Forelimb muscle (tissue), 1 donor: ENCODE results near the gene EWSR1. TPM values are rescaled to one million over a fixed set of nuclear protein-coding genes. Genes with fewer than 3 reads are reported as not detected.
"Not testable (repeated sequence)": the region's sequence is repeated elsewhere in the genome, so short reads cannot be mapped to it uniquely, and the experiment has no call there.

Experiments used
- DNase-seq: peaks from one replicate; pipeline ENCODE4 v3.0.0-alpha.2; 2013; ENCODE audit warnings: low read depth
- polyA plus RNA-seq: library from polyadenylated mRNA; unstranded; fragments of 120-200 nt; gene quantifications from one replicate; pipeline ENCODE4 v1.2.1, GENCODE V29; 2013; ENCODE audit not compliant: insufficient read length

EWSR1 gene
- 157 TPM for polyA plus RNA-seq

- peak; percentile 82 for DNase-seq
Measured at GRCh38 chr22:29267858-29268510, at the start of gene EWSR1, which contains the start of gene RHBDD3. Gene EWSR1, plus strand, starts transcription at chr22:29268268. Its CDS starts 69 bp downstream, at chr22:29268337. Gene RHBDD3, minus strand, starts transcription at chr22:29267981. Its CDS starts 2,355 bp downstream, at chr22:29265626.

- no peak for DNase-seq
Measured at GRCh38 chr22:29218758-29219408, 49.2 kb upstream of the EWSR1 start.

DNA sequence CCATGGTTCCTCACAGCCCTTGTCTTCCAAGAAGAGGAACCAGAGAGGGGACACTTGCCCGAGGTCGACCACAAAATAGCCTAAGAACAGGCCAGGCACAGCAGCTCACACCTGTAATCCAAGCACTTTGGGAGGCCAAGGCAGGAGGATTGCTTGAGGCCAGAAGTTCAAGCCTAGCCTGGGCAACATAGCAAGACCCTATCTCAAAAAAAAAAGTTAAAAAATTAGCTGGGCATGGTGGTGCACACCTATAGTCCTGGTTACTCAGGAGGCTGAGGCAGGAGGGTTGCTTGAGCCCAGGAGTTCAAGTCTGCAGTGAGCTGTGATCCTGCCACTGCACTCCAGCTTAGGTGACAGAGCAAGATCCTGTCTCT lies 48.7 kb upstream of the EWSR1 start:
- DNase-seq, result not testable (repeated sequence)

DNA sequence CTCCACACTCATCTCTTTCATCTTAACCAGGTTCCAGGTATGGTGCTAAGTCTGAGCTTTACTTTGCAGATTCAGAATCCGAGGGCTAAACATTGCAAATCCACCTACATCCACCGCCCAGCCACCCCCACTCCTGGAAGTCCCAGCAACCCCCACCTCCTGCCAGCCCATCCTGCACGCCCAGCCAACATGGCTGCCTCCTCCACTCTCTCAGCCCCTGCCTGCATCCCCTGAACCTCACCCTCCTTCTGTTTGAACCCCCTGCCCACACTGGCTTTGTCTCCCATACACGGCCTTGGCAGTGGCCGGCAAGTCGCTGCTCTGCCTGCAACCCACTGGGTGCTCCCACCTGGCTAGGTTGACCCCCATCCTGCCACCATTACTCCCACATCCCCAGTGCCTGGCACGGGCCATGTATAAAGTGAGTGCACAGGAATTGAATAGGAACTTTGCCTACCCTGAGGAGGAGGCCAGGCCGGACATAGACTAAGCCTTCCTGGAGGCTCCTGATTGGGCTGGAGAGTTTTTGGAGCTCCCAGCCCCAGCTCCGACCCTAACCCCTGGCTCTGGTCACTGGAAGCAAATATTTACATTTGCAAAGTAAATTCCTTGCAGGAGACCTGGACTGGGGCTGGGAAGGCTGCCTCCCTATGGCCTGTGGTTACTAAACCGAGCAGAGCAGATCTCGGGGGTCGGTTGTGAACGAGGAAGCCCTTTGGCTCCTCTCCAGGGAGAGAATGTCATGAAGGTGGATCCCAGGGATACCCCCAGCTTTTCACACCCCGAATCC lies 48.0 kb upstream of the EWSR1 start:
- no peak for DNase-seq

DNA sequence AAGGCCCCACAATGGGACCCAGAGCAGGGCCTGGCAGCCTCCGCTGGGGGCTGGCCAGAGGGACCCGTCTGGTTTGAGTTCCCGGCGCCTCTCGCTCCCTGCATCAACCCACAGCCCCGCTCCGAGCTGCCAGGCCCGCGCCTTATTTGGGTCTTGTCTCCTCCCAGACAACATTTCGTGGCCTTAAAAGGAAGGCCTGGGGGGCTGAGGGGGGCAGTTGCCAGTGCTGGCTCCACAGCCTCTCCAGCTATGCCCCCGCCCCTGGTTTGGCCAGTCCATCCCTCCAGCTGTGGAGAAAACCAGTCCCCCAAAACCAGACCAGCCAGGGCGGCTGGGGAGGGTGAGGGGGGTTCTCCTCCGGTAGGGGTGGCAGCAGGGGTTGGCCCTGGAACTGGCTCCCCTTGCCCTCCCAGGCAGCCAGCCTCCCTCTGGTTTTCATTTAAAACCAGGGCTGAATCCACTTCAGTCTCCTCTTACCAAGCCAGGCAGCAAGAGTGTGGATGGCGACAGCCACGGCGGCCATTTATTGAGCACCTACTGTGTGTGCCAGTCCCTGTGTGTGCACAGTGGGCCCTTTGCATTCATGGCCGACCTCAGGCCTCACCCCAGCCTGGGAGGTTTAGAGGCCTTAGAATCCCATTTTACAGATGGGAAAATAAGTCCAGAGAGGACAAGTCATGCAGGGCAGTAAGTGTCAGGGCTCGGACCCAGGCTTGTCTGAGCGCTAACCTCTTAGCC lies 43.8 kb upstream of the EWSR1 start:
- no peak for DNase-seq

GRCh38 chr22:29224859-29225410 lies 43.1 kb upstream of the EWSR1 start:
- no peak for DNase-seq

- peak; percentile 40 for DNase-seq
Measured at GRCh38 chr22:29225422-29226090, 42.5 kb upstream of the EWSR1 start.

GRCh38 chr22:29226351-29226981 lies 41.6 kb upstream of the EWSR1 start:
- DNase-seq, result no peak

DNA sequence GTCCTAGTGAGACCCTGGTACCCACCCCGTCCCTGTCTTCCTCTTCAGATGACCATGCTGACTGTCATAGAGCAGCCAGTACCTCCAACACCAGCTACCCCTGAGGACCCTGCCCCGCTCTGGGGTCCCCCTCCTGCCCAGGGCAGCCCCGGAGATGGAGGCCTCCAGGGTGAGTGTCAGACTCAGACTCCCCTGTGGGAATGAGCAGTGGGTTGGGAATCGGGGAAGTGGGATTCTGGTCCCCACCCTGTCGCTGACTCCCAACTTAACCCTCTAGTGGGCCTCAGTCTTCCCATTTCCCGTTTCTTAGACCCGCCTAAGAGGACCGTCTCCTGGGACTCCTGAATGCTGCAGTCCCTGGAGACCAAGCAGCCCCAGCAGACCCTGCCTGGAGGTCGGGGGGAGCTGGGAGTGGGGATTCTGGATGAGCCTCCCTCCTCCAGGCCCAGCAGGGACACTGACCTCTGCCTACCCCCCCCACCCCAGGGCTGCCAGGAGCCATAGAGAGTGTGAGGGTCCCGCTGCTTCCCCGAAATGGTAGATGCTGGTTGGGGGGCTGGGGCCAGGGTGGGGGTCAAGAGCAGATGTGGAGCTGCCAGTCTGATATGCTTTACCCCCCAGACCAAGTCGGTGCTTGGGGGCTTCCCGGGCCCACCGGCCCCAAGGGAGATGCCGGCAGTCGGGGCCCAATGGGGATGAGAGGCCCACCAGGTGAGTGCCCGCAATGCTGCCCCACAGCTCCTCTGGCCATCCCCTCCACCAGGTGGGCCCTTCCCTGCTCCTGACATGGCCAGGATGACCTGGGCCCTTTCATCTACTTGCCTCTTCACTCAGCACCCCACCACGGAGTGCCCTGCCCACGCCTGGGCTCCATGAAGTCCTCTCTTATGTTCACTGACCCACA lies 36.8 kb upstream of the EWSR1 start:
- no peak for DNase-seq

DNA sequence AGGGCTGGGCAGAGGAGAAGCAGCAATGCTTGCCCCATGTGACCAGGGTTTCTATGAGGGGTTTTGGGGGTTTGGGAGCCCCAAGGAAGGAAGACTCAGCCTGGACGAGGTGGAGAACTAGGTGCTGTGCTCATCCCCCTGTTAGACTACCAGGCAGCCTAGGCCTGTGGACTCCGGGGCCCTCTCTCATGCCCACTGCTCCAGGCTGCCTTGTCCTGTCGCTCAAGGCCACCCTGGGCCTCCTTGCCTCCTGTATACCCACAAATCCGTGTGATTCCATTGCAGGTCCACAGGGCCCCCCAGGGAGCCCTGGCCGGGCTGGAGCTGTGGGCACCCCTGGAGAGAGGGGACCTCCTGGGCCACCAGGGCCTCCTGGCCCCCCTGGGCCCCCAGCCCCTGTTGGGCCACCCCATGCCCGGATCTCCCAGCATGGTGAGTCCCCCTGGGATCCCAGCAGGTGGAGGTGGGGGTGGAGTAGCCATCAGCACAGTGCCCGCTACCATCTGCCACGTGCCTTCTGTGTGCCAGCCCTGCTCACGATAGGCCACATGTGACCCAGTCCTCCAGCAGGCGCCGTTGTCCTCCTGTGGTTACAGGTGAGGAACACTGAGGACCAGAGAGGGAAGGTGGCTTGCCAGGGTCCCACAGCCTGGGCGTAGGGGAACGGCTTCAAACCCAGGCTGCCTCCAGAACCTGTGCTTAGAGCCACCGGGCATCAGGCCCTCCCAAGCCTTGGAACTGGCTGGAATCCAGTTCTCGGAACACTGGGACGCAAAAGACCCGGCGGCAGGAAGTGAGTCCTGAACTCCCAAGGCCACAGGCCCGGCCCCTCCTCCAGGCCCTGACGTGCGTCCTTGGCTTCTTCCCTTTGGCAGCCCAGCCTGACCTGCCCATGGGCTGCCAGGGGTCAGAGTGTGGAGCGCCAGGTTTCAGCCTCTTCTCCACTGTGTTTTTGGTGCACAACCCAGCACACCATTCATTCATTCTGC lies 35.8 kb upstream of the EWSR1 start:
- no peak for DNase-seq

DNA sequence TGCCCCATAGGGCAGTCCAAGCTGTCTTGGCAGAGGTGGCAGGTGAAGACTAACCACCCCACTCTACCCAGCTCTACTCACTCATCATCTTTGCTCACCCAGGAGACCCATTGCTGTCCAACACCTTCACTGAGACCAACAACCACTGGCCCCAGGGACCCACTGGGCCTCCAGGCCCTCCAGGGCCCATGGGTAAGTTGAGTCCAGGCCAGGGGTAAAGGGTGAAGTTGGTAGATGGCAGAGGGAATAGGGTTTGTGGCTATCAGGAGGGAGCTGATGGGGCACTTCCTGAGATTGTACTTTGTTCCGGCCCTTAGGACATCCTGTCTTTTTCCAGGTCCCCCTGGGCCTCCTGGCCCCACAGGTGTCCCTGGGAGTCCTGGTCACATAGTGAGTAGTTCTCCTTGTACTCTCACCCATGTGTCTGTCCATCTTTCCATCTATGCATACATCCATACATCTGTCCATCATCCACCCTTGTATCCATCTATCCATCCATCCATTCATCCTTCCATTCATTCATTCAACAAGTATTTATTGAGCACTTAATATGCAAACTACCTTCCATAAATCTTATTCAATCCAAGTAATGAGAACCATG lies 34.7 kb upstream of the EWSR1 start:
- DNase-seq, result no peak

- not testable (repeated sequence) for DNase-seq
Measured at GRCh38 chr22:29240481-29240880, 27.6 kb upstream of the EWSR1 start.

- DNase-seq, result no peak
Measured at GRCh38 chr22:29243874-29244446, 24.1 kb upstream of the EWSR1 start.

DNA sequence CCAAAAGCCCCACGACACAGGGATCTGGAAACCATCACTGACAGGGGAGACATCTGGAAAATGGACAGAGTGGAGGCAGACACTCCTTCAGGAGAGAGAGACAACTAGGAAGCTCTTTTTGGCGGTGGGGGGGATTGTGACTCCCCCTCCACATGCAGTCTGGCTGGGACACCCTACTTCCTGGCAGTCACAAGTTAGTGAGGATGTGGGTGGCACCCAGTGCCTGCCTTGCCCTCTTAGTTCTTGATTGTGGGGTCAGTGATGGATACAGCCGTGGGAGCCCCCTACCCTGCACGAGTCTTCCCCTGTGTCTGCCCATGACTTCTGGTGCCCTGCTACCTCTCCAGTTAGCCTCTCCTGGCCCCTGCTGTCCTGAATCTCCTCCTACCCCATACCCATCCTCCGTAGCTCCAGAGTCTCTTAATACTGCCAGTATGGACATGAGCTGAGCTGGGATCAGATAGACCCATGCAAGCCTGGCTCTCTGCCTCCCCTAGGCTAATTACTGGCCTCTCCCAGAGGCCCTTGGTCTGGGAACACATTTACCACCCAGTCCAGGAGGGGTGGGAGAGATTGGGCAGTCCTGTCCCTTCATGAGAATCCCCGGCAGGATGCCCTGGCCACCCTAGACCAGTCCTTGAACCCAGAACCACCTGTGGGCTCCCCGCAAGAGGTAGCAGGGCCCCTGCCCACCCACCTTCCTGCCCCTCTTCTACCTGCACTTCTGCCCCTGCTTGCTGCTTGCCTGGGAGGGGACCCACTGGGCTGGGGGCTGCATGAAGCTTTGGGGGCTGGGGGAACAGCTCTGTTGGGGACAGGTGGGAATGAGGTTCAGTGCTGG lies 23.1 kb upstream of the EWSR1 start:
- no peak for DNase-seq

GRCh38 chr22:29245626-29246385 lies 22.3 kb upstream of the EWSR1 start:
- no peak for DNase-seq

GRCh38 chr22:29247891-29248290 lies 20.2 kb upstream of the EWSR1 start:
- DNase-seq, result not testable (repeated sequence)
